ENCODE measurements around the gene ZC2HC1B. TPM values are rescaled to one million over a fixed set of nuclear protein-coding genes. Genes with fewer than 3 reads are reported as not detected.

The ZC2HC1B gene, protein sequence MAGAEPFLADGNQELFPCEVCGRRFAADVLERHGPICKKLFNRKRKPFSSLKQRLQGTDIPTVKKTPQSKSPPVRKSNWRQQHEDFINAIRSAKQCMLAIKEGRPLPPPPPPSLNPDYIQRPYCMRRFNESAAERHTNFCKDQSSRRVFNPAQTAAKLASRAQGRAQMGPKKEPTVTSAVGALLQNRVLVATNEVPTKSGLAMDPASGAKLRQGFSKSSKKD
- total RNA-seq (not detected), polyA plus RNA-seq (not detected)

- CTCF ChIA-PET (ENCODE audit: partially characterized antibody), result no interaction called here
- Mint-ChIP-seq H3K4me1 (peaks cover 0 to 1% (median 0%) of the 10 kb centered on the region in 4 donors), H3K4me3 (no peak within 1 kb of the TSS), H3K27me3 (no peaks in the 10 kb centered on the region), H3K27ac (no peak within 1 kb of the TSS), H3K9me3 (peaks cover 0 to 4% (median 1%) of the 10 kb centered on the region in 8 donors), H3K36me3 (peaks cover 52 to 57% of the 10 kb centered on the region in 2 donors)
- H3K4me1 ChIP-seq (ENCODE audit: insufficient read depth, low read length), result no peaks in the 10 kb centered on the region
- H3K27me3 ChIP-seq (ENCODE audit: insufficient read depth, low read length), result no peaks in the 10 kb centered on the region
- DNase-seq, result no peak
- POLR2A ChIA-PET (ENCODE audit: partially characterized antibody), result interaction anchor here (1.7 kb wide), 1 partner anchor 21 kb away, joined by 5 read pairs; the partner anchor contains the start of gene LTV1
- intact Hi-C loops (cut with micrococcal nuclease), result no loop called here
- H3K36me3 ChIP-seq (ENCODE audit: insufficient read depth, low read length), result peaks cover 35% of the 10 kb centered on the region
- no peaks in the 10 kb centered on the region for H3K9me3 ChIP-seq (ENCODE audit: control insufficient read depth in 1 of 2, low read length in 2 of 2)
- no peak within 1 kb of the TSS for H3K4me3 ChIP-seq (ENCODE audit: low read length in 2 of 2)
- no peak within 1 kb of the TSS for H3K27ac ChIP-seq (ENCODE audit: low read depth, low read length)
Measured at GRCh38 chr6:143864234-143864633, at the start of gene ZC2HC1B. TSS of gene ZC2HC1B (plus strand) at chr6:143864474. CDS start at chr6:143864540, 66 bp downstream.

- intact Hi-C loops (cut with micrococcal nuclease), result no loop called here
- no peaks in the 10 kb centered on the region for H3K9me3 ChIP-seq (ENCODE audit: control insufficient read depth in 1 of 2, low read length in 2 of 2)
- H3K27ac Mint-ChIP-seq, result peak overlapping the region in 2 of 7 donors; percentile 1 to 31
- peaks cover 0 to 1% (median under 1%) of the 10 kb centered on the region in 4 donors for H3K4me1 Mint-ChIP-seq
- H3K27me3 ChIP-seq (ENCODE audit: insufficient read depth, low read length), result no peaks in the 10 kb centered on the region
- POLR2A ChIA-PET (ENCODE audit: partially characterized antibody), result no interaction called here
- H3K9me3 Mint-ChIP-seq, result no peaks in the 10 kb centered on the region
- no peak overlapping the region for H3K4me3 ChIP-seq (ENCODE audit: low read length in 2 of 2)
- H3K4me3 Mint-ChIP-seq, result no peak overlapping the region
- no peaks in the 10 kb centered on the region for H3K27me3 Mint-ChIP-seq
- H3K36me3 ChIP-seq (ENCODE audit: insufficient read depth, low read length), result no peaks in the 10 kb centered on the region
- DNase-seq, result no peak
- H3K27ac ChIP-seq (ENCODE audit: low read depth, low read length), result no peak overlapping the region
- no peaks in the 10 kb centered on the region for H3K4me1 ChIP-seq (ENCODE audit: insufficient read depth, low read length)
- peaks cover 17 to 25% of the 10 kb centered on the region in 2 donors for H3K36me3 Mint-ChIP-seq
- CTCF ChIA-PET (ENCODE audit: partially characterized antibody), result interaction anchor here (0.9 to 1.0 kb wide), 2 partner anchors 10 to 11 kb away, joined by 3 read pairs; no protein-coding TSS in a partner anchor
Measured at GRCh38 chr6:143817621-143818020, 46.7 kb upstream of the ZC2HC1B start.

DNA sequence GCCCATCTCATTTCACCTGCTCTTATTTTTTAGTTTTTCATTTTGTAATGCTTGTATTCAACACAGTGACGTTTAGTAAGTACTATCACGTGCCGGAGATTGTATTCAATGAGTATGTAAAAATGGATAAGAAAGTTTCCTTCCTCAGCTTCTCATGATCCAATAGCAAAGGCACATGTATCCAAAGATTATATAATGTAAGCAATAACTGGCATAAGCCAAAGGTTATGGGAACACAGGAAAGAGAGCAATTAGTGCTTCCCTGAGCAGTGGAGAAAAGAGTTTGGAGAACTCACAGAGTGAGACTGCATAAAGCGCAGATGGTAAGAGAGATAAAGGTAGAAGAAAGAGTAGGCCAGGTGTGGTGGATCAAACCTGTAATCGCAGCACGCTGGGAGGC is 42.9 kb upstream of the ZC2HC1B start:
- peaks cover 0 to 1% (median under 1%) of the 10 kb centered on the region in 4 donors for H3K4me1 Mint-ChIP-seq
- POLR2A ChIA-PET (ENCODE audit: partially characterized antibody), result interaction anchor here (1.4 kb wide), 1 partner anchor 21 kb away, joined by 3 read pairs; the partner anchor contains the start of gene LTV1
- peaks cover 7% of the 10 kb centered on the region for H3K36me3 ChIP-seq (ENCODE audit: insufficient read depth, low read length)
- H3K27me3 ChIP-seq (ENCODE audit: insufficient read depth, low read length), result no peaks in the 10 kb centered on the region
- H3K36me3 Mint-ChIP-seq, result peaks cover 22 to 30% of the 10 kb centered on the region in 2 donors
- CTCF ChIA-PET (ENCODE audit: partially characterized antibody), result no interaction called here
- no peaks in the 10 kb centered on the region for H3K9me3 Mint-ChIP-seq
- H3K27ac ChIP-seq (ENCODE audit: low read depth, low read length), result no peak overlapping the region
- intact Hi-C loops (cut with micrococcal nuclease), result no loop called here
- H3K27ac Mint-ChIP-seq, result peak overlapping the region in 1 of 7 donors; percentile 9
- H3K4me1 ChIP-seq (ENCODE audit: insufficient read depth, low read length), result no peaks in the 10 kb centered on the region
- H3K4me3 ChIP-seq (ENCODE audit: low read length in 2 of 2), result no peak overlapping the region
- no peaks in the 10 kb centered on the region for H3K27me3 Mint-ChIP-seq
- H3K9me3 ChIP-seq (ENCODE audit: control insufficient read depth in 1 of 2, low read length in 2 of 2), result no peaks in the 10 kb centered on the region
- DNase-seq, result no peak
- H3K4me3 Mint-ChIP-seq, result no peak overlapping the region

- no peaks in the 10 kb centered on the region for H3K9me3 ChIP-seq (ENCODE audit: control insufficient read depth in 1 of 2, low read length in 2 of 2)
- Mint-ChIP-seq H3K27me3 (no peaks in the 10 kb centered on the region), H3K27ac (peak overlapping the region in 1 of 7 donors; percentile 9), H3K9me3 (no peaks in the 10 kb centered on the region), H3K36me3 (peaks cover 18 to 25% of the 10 kb centered on the region in 2 donors), H3K4me3 (no peak overlapping the region), H3K4me1 (peaks cover 0 to 1% (median under 1%) of the 10 kb centered on the region in 4 donors)
- no peak overlapping the region for H3K27ac ChIP-seq (ENCODE audit: low read depth, low read length)
- intact Hi-C loops (cut with micrococcal nuclease), result no loop called here
- H3K4me3 ChIP-seq (ENCODE audit: low read length in 2 of 2), result no peak overlapping the region
- no peaks in the 10 kb centered on the region for H3K4me1 ChIP-seq (ENCODE audit: insufficient read depth, low read length)
- no peak for DNase-seq
- no peaks in the 10 kb centered on the region for H3K27me3 ChIP-seq (ENCODE audit: insufficient read depth, low read length)
- ChIA-PET POLR2A (ENCODE audit: partially characterized antibody) (interaction anchor here (1.4 kb wide), 1 partner anchor 20 kb away, joined by 3 read pairs; the partner anchor contains the start of gene LTV1), CTCF (ENCODE audit: partially characterized antibody) (no interaction called here)
- H3K36me3 ChIP-seq (ENCODE audit: insufficient read depth, low read length), result peaks cover 7% of the 10 kb centered on the region
Measured at GRCh38 chr6:143822584-143823024, 41.7 kb upstream of the ZC2HC1B start.

DNA sequence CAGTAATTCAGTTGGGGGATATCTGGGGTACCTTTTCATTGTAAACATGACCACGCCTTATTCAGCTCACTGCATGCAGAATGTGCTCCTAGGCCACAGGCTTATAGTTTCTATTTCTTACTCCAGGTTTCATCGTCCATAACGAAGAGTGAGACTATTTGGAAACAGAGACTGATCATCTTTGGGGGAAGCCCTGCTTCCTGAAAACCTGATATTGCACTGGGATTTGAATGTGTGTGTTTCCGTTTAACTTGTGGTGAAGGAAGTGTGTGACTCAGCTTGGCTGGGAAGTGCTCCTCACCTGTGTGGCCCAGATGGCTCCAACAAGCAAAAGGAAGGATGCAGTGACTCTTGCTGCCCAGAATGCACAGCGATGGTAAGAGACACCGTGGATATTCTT is 40.7 kb upstream of the ZC2HC1B start:
- Mint-ChIP-seq H3K27ac (no peak overlapping the region), H3K36me3 (peaks cover 17 to 25% of the 10 kb centered on the region in 2 donors), H3K27me3 (no peaks in the 10 kb centered on the region), H3K4me1 (peaks cover 0 to 1% (median under 1%) of the 10 kb centered on the region in 4 donors), H3K9me3 (no peaks in the 10 kb centered on the region), H3K4me3 (no peak overlapping the region)
- Histone ChIP-seq H3K4me1 (ENCODE audit: insufficient read depth, low read length) (no peaks in the 10 kb centered on the region), H3K9me3 (ENCODE audit: control insufficient read depth in 1 of 2, low read length in 2 of 2) (no peaks in the 10 kb centered on the region), H3K27ac (ENCODE audit: low read depth, low read length) (no peak overlapping the region), H3K36me3 (ENCODE audit: insufficient read depth, low read length) (peaks cover 7% of the 10 kb centered on the region), H3K4me3 (ENCODE audit: low read length in 2 of 2) (no peak overlapping the region), H3K27me3 (ENCODE audit: insufficient read depth, low read length) (no peaks in the 10 kb centered on the region)
- intact Hi-C loops (cut with micrococcal nuclease), result no loop called here
- ChIA-PET CTCF (ENCODE audit: partially characterized antibody) (no interaction called here), POLR2A (ENCODE audit: partially characterized antibody) (no interaction called here)
- no peak for DNase-seq

DNA sequence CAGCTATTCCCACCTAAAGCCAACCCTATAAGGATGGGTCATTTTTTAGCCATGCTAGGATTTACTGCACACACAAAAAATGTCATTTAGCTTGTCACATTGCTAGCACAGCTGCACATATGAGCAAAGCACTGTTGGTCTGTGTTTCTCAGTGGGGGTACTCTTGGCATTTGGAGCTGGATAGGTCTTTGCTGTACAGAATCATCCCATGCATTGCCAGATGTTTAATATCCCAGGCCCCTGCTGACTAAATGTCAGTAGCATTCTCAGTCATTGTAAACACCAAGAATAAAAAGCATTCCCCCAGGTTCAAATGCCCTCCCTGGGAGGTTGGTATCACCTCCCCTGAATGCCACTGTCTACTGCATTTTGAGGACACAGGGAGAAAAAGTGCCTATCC is 35.7 kb upstream of the ZC2HC1B start:
- Histone ChIP-seq H3K4me1 (ENCODE audit: insufficient read depth, low read length) (no peaks in the 10 kb centered on the region), H3K36me3 (ENCODE audit: insufficient read depth, low read length) (peaks cover 4% of the 10 kb centered on the region), H3K27me3 (ENCODE audit: insufficient read depth, low read length) (no peaks in the 10 kb centered on the region), H3K4me3 (ENCODE audit: low read length in 2 of 2) (no peak overlapping the region), H3K27ac (ENCODE audit: low read depth, low read length) (no peak overlapping the region), H3K9me3 (ENCODE audit: control insufficient read depth in 1 of 2, low read length in 2 of 2) (no peaks in the 10 kb centered on the region)
- no peak overlapping the region for H3K4me3 Mint-ChIP-seq
- H3K9me3 Mint-ChIP-seq, result no peaks in the 10 kb centered on the region
- H3K27ac Mint-ChIP-seq, result no peak overlapping the region
- intact Hi-C loops (cut with micrococcal nuclease), result no loop called here
- no peaks in the 10 kb centered on the region for H3K27me3 Mint-ChIP-seq
- no peak for DNase-seq
- ChIA-PET POLR2A (ENCODE audit: partially characterized antibody) (no interaction called here), CTCF (ENCODE audit: partially characterized antibody) (no interaction called here)
- H3K4me1 Mint-ChIP-seq, result no peaks in the 10 kb centered on the region
- peaks cover 9 to 17% of the 10 kb centered on the region in 2 donors for H3K36me3 Mint-ChIP-seq

- no peak for DNase-seq
- Histone ChIP-seq H3K27me3 (ENCODE audit: insufficient read depth, low read length) (no peaks in the 10 kb centered on the region), H3K4me1 (ENCODE audit: insufficient read depth, low read length) (no peaks in the 10 kb centered on the region), H3K9me3 (ENCODE audit: control insufficient read depth in 1 of 2, low read length in 2 of 2) (no peaks in the 10 kb centered on the region), H3K4me3 (ENCODE audit: low read length in 2 of 2) (no peak overlapping the region), H3K36me3 (ENCODE audit: insufficient read depth, low read length) (no peaks in the 10 kb centered on the region), H3K27ac (ENCODE audit: low read depth, low read length) (no peak overlapping the region)
- H3K36me3 Mint-ChIP-seq, result no peaks in the 10 kb centered on the region
- peak overlapping the region in 1 of 7 donors; percentile 1 for H3K27ac Mint-ChIP-seq
- no peak overlapping the region for H3K4me3 Mint-ChIP-seq
- peaks cover 0 to 1% (median 0%) of the 10 kb centered on the region in 4 donors for H3K4me1 Mint-ChIP-seq
- no peaks in the 10 kb centered on the region for H3K27me3 Mint-ChIP-seq
- H3K9me3 Mint-ChIP-seq, result no peaks in the 10 kb centered on the region
- intact Hi-C loops (cut with micrococcal nuclease), result no loop called here
- CTCF ChIA-PET (ENCODE audit: partially characterized antibody), result no interaction called here
- POLR2A ChIA-PET (ENCODE audit: partially characterized antibody), result no interaction called here
Measured at GRCh38 chr6:143836150-143836549, 28.1 kb upstream of the ZC2HC1B start.
